Lower leg skin (tissue), 3 donors: Measurements from ENCODE around the gene NUDT16L1.

Experiments
- POLR2A ChIP-seq, 2 donors: fragments of 450-650 bp; IDR thresholded peaks; one replicate each; pipeline ENCODE4 v1.6.1; 2016 to 2017; ENCODE audit warnings: antibody characterized with exemption in 2 of 2, mild to moderate bottlenecking in 1 of 2, moderate library complexity in 1 of 2
- TF ChIP-seq, protein P1 (sequence below), 3 donors: fragments of 450-650 bp; IDR thresholded peaks; one replicate each; pipeline ENCODE4 v1.5.1; 2016; ENCODE audit warnings: antibody characterized with exemption in 3 of 3, mild to moderate bottlenecking in 3 of 3, moderate library complexity in 2 of 3

DNA sequence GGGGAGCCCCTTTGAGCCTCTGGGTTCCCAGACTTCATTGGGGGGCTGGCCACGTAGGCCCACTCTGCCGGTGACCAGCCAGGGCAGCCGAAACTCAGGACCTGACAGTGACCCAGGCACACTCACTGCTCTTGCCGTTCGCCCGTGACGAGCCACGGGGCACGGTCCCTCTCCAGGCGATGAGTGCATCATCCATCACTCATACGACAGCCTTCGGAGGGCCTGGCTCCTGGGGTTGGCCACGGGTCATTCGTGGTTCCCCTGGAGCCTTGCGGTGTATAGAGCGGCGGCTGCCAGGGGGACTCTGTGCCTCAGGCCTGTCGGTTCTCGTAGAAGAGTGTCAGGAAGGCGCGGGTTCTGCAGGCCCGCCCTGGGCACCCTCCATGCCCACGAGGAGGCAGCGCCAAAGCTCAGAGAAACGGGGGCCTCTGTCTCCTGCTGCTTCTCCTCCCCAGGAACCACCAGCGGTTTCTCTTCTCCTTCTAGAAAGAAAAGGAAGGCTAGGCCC, 11.2 kb upstream of the NUDT16L1 start:
- TF ChIP-seq, protein P1, sequence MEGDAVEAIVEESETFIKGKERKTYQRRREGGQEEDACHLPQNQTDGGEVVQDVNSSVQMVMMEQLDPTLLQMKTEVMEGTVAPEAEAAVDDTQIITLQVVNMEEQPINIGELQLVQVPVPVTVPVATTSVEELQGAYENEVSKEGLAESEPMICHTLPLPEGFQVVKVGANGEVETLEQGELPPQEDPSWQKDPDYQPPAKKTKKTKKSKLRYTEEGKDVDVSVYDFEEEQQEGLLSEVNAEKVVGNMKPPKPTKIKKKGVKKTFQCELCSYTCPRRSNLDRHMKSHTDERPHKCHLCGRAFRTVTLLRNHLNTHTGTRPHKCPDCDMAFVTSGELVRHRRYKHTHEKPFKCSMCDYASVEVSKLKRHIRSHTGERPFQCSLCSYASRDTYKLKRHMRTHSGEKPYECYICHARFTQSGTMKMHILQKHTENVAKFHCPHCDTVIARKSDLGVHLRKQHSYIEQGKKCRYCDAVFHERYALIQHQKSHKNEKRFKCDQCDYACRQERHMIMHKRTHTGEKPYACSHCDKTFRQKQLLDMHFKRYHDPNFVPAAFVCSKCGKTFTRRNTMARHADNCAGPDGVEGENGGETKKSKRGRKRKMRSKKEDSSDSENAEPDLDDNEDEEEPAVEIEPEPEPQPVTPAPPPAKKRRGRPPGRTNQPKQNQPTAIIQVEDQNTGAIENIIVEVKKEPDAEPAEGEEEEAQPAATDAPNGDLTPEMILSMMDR (IDR thresholded peaks at IDR 0.05), result no peak
- no peak for TF ChIP-seq POLR2A (IDR thresholded peaks at IDR 0.05)
